DND-41 (cell line): ENCODE data around the gene KRT34.

ENCODE experiments used
- CTCF ChIP-seq: IDR thresholded peaks from 2 replicates; pipeline ENCODE4 v1.5.1; 2012; ENCODE audit warnings: borderline replicate concordance, low read length, moderate library complexity, mild to moderate bottlenecking; ENCODE audit not compliant: poor library complexity, severe bottlenecking; ENCODE audit errors: extremely low read depth
- EZH2 ChIP-seq: IDR thresholded peaks from 3 replicates; pipeline ENCODE4 v1.6.1; 2012; ENCODE audit warnings: borderline replicate concordance, low read depth, mild to moderate bottlenecking, moderate library complexity, low read length, inconsistent platforms; ENCODE audit not compliant: severe bottlenecking

- TF ChIP-seq CTCF (no peak), EZH2 (no peak)
Measured at GRCh38 chr17:41333098-41333497, 49.0 kb downstream of the KRT34 start.
